SK-N-SH treated with all-trans-retinoic acid at 6 μM for 48 hours (cell line): Measurements from ENCODE around the gene TTLL13.

Experiments
- BACH2 ChIP-seq: fragments of 250-450 bp; sonication (Bioruptor Pico); IDR thresholded peaks from 2 replicates; pipeline ENCODE4 v1.9.0; 2021; ENCODE audit warnings: mild to moderate bottlenecking, borderline replicate concordance
- CSDC2 ChIP-seq: fragments of 250-450 bp; sonication (Bioruptor Pico); IDR thresholded peaks from 2 replicates; pipeline ENCODE4 v1.5.0; 2020; ENCODE audit warnings: mild to moderate bottlenecking, moderate library complexity
- GLIS3 ChIP-seq: fragments of 250-450 bp; sonication (Bioruptor Pico); IDR thresholded peaks from 2 replicates; pipeline ENCODE4 v1.5.0; 2020; ENCODE audit warnings: mild to moderate bottlenecking, moderate library complexity
- SNAI2 ChIP-seq: fragments of 250-450 bp; sonication (Bioruptor Pico); IDR thresholded peaks from 2 replicates; pipeline ENCODE4 v1.5.0; 2020; ENCODE audit warnings: mild to moderate bottlenecking, moderate library complexity
- TOX ChIP-seq: fragments of 250-450 bp; sonication (Bioruptor Pico); IDR thresholded peaks from 2 replicates; pipeline ENCODE4 v1.8.0; 2021; ENCODE audit warnings: mild to moderate bottlenecking, moderate library complexity, borderline replicate concordance
- ZFP3 ChIP-seq: fragments of 250-450 bp; sonication (Bioruptor Pico); IDR thresholded peaks from 2 replicates; pipeline ENCODE4 v1.5.0; 2020; ENCODE audit warnings: mild to moderate bottlenecking, moderate library complexity
- ZFP30 ChIP-seq: fragments of 450-650 bp; formaldehyde crosslinking; IDR thresholded peaks from 2 replicates; pipeline ENCODE4 v1.5.0; 2022; ENCODE audit warnings: mild to moderate bottlenecking, moderate library complexity
- ZNF565 ChIP-seq: fragments of 450-650 bp; formaldehyde crosslinking; conservative IDR thresholded peaks from 2 replicates; pipeline ENCODE4 v1.5.0; 2020; ENCODE audit warnings: low read depth, mild to moderate bottlenecking, moderate library complexity
- TF ChIP-seq, protein P1 (sequence below): fragments of 250-450 bp; sonication (Bioruptor Pico); IDR thresholded peaks from 2 replicates; pipeline ENCODE4 v1.8.0; 2020; ENCODE audit warnings: mild to moderate bottlenecking, moderate library complexity, borderline replicate concordance
- TF ChIP-seq, protein P2 (sequence below): fragments of 250-450 bp; sonication (Bioruptor Pico); IDR thresholded peaks from 2 replicates; pipeline ENCODE4 v1.8.0; 2021; ENCODE audit warnings: low read depth, mild to moderate bottlenecking, moderate library complexity, borderline replicate concordance
- TF ChIP-seq, protein P3 (sequence below): fragments of 250-450 bp; sonication (Bioruptor Pico); IDR thresholded peaks from 2 replicates; pipeline ENCODE4 v1.5.0; 2020; ENCODE audit warnings: mild to moderate bottlenecking, moderate library complexity
- TF ChIP-seq, protein P4 (sequence below): fragments of 250-450 bp; sonication (Bioruptor Pico); IDR thresholded peaks from 2 replicates; pipeline ENCODE4 v1.5.1; 2020; ENCODE audit warnings: low read depth, mild to moderate bottlenecking, moderate library complexity

DNA sequence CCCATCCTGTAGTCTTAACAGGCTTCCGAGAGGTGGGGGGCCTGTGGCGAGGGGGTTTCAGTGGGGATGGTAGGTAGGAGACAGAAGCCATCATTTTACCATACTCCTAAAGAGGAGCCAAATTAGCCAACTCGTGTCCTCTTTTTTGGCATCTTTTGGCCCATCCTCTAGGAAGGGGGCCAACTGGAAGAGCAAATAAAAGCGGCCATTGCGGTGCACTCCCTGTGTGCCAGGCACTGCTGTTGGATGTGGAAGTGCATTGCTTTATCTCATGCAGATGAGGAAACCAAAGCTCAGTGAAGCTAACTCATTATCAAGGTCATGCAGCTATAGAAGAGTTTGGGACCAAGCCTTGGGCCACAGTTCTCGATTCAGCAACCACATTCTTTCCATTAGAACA lies 42.1 kb upstream of the TTLL13 start:
- TF ChIP-seq, protein P1, sequence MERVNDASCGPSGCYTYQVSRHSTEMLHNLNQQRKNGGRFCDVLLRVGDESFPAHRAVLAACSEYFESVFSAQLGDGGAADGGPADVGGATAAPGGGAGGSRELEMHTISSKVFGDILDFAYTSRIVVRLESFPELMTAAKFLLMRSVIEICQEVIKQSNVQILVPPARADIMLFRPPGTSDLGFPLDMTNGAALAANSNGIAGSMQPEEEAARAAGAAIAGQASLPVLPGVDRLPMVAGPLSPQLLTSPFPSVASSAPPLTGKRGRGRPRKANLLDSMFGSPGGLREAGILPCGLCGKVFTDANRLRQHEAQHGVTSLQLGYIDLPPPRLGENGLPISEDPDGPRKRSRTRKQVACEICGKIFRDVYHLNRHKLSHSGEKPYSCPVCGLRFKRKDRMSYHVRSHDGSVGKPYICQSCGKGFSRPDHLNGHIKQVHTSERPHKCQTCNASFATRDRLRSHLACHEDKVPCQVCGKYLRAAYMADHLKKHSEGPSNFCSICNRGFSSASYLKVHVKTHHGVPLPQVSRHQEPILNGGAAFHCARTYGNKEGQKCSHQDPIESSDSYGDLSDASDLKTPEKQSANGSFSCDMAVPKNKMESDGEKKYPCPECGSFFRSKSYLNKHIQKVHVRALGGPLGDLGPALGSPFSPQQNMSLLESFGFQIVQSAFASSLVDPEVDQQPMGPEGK (CRISPR knock-in tag): no peak
- TF ChIP-seq GLIS3 (CRISPR knock-in tag): no peak
- no peak for TF ChIP-seq ZFP3 (CRISPR knock-in tag)
- TF ChIP-seq, protein P2, sequence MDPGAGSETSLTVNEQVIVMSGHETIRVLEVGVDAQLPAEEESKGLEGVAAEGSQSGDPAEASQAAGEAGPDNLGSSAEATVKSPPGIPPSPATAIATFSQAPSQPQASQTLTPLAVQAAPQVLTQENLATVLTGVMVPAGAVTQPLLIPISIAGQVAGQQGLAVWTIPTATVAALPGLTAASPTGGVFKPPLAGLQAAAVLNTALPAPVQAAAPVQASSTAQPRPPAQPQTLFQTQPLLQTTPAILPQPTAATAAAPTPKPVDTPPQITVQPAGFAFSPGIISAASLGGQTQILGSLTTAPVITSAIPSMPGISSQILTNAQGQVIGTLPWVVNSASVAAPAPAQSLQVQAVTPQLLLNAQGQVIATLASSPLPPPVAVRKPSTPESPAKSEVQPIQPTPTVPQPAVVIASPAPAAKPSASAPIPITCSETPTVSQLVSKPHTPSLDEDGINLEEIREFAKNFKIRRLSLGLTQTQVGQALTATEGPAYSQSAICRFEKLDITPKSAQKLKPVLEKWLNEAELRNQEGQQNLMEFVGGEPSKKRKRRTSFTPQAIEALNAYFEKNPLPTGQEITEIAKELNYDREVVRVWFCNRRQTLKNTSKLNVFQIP (CRISPR knock-in tag): no peak
- TF ChIP-seq, protein P3, sequence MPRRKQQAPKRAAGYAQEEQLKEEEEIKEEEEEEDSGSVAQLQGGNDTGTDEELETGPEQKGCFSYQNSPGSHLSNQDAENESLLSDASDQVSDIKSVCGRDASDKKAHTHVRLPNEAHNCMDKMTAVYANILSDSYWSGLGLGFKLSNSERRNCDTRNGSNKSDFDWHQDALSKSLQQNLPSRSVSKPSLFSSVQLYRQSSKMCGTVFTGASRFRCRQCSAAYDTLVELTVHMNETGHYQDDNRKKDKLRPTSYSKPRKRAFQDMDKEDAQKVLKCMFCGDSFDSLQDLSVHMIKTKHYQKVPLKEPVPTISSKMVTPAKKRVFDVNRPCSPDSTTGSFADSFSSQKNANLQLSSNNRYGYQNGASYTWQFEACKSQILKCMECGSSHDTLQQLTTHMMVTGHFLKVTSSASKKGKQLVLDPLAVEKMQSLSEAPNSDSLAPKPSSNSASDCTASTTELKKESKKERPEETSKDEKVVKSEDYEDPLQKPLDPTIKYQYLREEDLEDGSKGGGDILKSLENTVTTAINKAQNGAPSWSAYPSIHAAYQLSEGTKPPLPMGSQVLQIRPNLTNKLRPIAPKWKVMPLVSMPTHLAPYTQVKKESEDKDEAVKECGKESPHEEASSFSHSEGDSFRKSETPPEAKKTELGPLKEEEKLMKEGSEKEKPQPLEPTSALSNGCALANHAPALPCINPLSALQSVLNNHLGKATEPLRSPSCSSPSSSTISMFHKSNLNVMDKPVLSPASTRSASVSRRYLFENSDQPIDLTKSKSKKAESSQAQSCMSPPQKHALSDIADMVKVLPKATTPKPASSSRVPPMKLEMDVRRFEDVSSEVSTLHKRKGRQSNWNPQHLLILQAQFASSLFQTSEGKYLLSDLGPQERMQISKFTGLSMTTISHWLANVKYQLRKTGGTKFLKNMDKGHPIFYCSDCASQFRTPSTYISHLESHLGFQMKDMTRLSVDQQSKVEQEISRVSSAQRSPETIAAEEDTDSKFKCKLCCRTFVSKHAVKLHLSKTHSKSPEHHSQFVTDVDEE (CRISPR knock-in tag): no peak
- TF ChIP-seq, protein P4, sequence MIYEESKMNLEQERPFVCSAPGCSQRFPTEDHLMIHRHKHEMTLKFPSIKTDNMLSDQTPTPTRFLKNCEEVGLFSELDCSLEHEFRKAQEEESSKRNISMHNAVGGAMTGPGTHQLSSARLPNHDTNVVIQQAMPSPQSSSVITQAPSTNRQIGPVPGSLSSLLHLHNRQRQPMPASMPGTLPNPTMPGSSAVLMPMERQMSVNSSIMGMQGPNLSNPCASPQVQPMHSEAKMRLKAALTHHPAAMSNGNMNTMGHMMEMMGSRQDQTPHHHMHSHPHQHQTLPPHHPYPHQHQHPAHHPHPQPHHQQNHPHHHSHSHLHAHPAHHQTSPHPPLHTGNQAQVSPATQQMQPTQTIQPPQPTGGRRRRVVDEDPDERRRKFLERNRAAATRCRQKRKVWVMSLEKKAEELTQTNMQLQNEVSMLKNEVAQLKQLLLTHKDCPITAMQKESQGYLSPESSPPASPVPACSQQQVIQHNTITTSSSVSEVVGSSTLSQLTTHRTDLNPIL: no peak
- no peak for TF ChIP-seq BACH2
- no peak for TF ChIP-seq SNAI2 (CRISPR knock-in tag)
- no peak for TF ChIP-seq CSDC2
- no peak for TF ChIP-seq ZFP30
- no peak for TF ChIP-seq TOX
- TF ChIP-seq ZNF565 (CRISPR knock-in tag): no peak
